Uterus (tissue), 4 donors: Measurements from ENCODE around the gene MSMO1. TPM values are rescaled to one million over a fixed set of nuclear protein-coding genes. Genes with fewer than 3 reads are reported as not detected.

ENCODE experiments used
- DNase-seq, 2 donors: peaks; one replicate each; pipeline ENCODE4 v3.0.0-alpha.2; 2019 to 2020
- H3K27ac ChIP-seq, 2 donors: fragments of 200-600 bp; sonication (generic); 1 replicate in 1 of 2; 2 replicates in 1 of 2; pipeline ENCODE4 v1.5.1; 2016 to 2018
- H3K27me3 ChIP-seq, 2 donors: fragments of 200-600 bp; sonication (generic); one replicate each; pipeline ENCODE4 v1.5.1; 2018 to 2019; ENCODE audit warnings: control low read depth in 1 of 2
- H3K36me3 ChIP-seq, 2 donors: fragments of 200-600 bp; sonication (generic); one replicate each; pipeline ENCODE4 v1.5.1; 2019; ENCODE audit warnings: control low read depth in 1 of 2
- H3K4me1 ChIP-seq, 2 donors: fragments of 200-600 bp; sonication (generic); one replicate each; pipeline ENCODE4 v1.5.1; 2018 to 2019; ENCODE audit warnings: control low read depth in 1 of 2
- H3K4me3 ChIP-seq, 2 donors: fragments of 200-600 bp; sonication (generic); 1 replicate in 1 of 2; 2 replicates in 1 of 2; pipeline ENCODE4 v1.5.1; 2018 to 2019; ENCODE audit warnings: mild to moderate bottlenecking in 1 of 2
- H3K9me3 ChIP-seq, 2 donors: fragments of 200-600 bp; sonication (generic); one replicate each; pipeline ENCODE4 v1.5.1; 2019; ENCODE audit warnings: control low read depth in 1 of 2
- CTCF ChIP-seq, 4 experiments: fragments of 200-600 bp in 2 of 4; fragments of 450-650 bp in 2 of 4; sonication (generic) in 2 of 4; IDR thresholded peaks; one replicate each; pipeline ENCODE4 v1.5.1; 2016 to 2019; ENCODE audit warnings: antibody characterized with exemption in 4 of 4, mild to moderate bottlenecking in 2 of 4, moderate library complexity in 1 of 4
- POLR2A ChIP-seq, 2 donors: fragments of 450-650 bp; IDR thresholded peaks; one replicate each; pipeline ENCODE4 v1.6.1; 2016; ENCODE audit warnings: antibody characterized with exemption in 2 of 2, mild to moderate bottlenecking in 1 of 2, moderate library complexity in 1 of 2
- intact Hi-C: fragments of 100-400 bp; cut with DNase I; formaldehyde crosslinking; loops from one replicate; pipeline ENCODE4 v1.15.1; 2023; ENCODE audit warnings: low total_unique reads
- total RNA-seq, 4 donors: library from RNA; depleted of rRNA in 3 of 4; stranded (reverse); fragments of >200 nt in 3 of 4; gene quantifications; one replicate each; pipeline versions ENCODE4 v1.1.0 to v1.2.4, GENCODE V29; 2014 to 2023
- donor health status: DM: yes; HTN: yes; CAD: no.

The MSMO1 gene
- total RNA-seq, 4 donors from 2014 or later: 8.7 to 87.8 (median 18.9) TPM

GRCh38 chr4:165289423-165289785 is 38.1 kb upstream of the MSMO1 start:
- H3K27ac ChIP-seq: no peak overlapping the region
- TF ChIP-seq CTCF (IDR thresholded peaks at IDR 0.05) (no peak), POLR2A (IDR thresholded peaks at IDR 0.05) (no peak)
- H3K9me3 ChIP-seq: no peaks in the 10 kb centered on the region
- no peaks in the 10 kb centered on the region for H3K27me3 ChIP-seq
- H3K4me3 ChIP-seq: no peak overlapping the region
- intact Hi-C loops: no loop called here
- no peaks in the 10 kb centered on the region for H3K4me1 ChIP-seq
- H3K36me3 ChIP-seq: no peaks in the 10 kb centered on the region
- no peak for DNase-seq

- DNase-seq: no peak
- H3K4me1 ChIP-seq: no peaks in the 10 kb centered on the region
- H3K27me3 ChIP-seq: no peaks in the 10 kb centered on the region
- H3K4me3 ChIP-seq: no peak overlapping the region
- intact Hi-C loops: no loop called here
- TF ChIP-seq CTCF (IDR thresholded peaks at IDR 0.05) (no peak), POLR2A (IDR thresholded peaks at IDR 0.05) (no peak)
- H3K36me3 ChIP-seq: no peaks in the 10 kb centered on the region
- no peak overlapping the region for H3K27ac ChIP-seq
- no peaks in the 10 kb centered on the region for H3K9me3 ChIP-seq
These were observed 34.4 kb upstream of the MSMO1 start for GRCh38 chr4:165293061-165293460.

- no peak for DNase-seq
- Histone ChIP-seq H3K4me3 (no peak overlapping the region), H3K27ac (peak overlapping the region in 1 of 2 donors; percentile 30), H3K36me3 (no peaks in the 10 kb centered on the region), H3K27me3 (no peaks in the 10 kb centered on the region), H3K4me1 (no peaks in the 10 kb centered on the region), H3K9me3 (no peaks in the 10 kb centered on the region)
- TF ChIP-seq POLR2A (IDR thresholded peaks at IDR 0.05): no peak
- no peak for TF ChIP-seq CTCF (IDR thresholded peaks at IDR 0.05)
- intact Hi-C loops: no loop called here
These were observed 33.4 kb upstream of the MSMO1 start for GRCh38 chr4:165293927-165294649.

- H3K27ac ChIP-seq: peak overlapping the region in 1 of 2 donors; percentile 30
- no peaks in the 10 kb centered on the region for H3K36me3 ChIP-seq
- H3K9me3 ChIP-seq: no peaks in the 10 kb centered on the region
- intact Hi-C loops: no loop called here
- DNase-seq: no peak
- no peak overlapping the region for H3K4me3 ChIP-seq
- TF ChIP-seq POLR2A (IDR thresholded peaks at IDR 0.05) (no peak), CTCF (IDR thresholded peaks at IDR 0.05) (no peak)
- H3K4me1 ChIP-seq: no peaks in the 10 kb centered on the region
- no peaks in the 10 kb centered on the region for H3K27me3 ChIP-seq
These were observed 32.6 kb upstream of the MSMO1 start for GRCh38 chr4:165294907-165295306.

- intact Hi-C loops: no loop called here
- no peak for DNase-seq
- H3K36me3 ChIP-seq: no peaks in the 10 kb centered on the region
- no peak overlapping the region for H3K27ac ChIP-seq
- H3K4me3 ChIP-seq: no peak overlapping the region
- no peak for TF ChIP-seq POLR2A (IDR thresholded peaks at IDR 0.05)
- no peaks in the 10 kb centered on the region for H3K9me3 ChIP-seq
- H3K4me1 ChIP-seq: no peaks in the 10 kb centered on the region
- no peaks in the 10 kb centered on the region for H3K27me3 ChIP-seq
These were observed 29.8 kb upstream of the MSMO1 start for GRCh38 chr4:165297626-165298025.
